Endothelial cell of umbilical vein (primary cell): ENCODE measurements around the gene GALNT17.

Experiments
- CTCF ChIP-seq, 2 donors: IDR thresholded peaks; 1 replicate in 1 of 2; 2 replicates in 1 of 2; pipeline ENCODE4 v1.5.1; 2011; ENCODE audit warnings: low read length in 2 of 2, mild to moderate bottlenecking in 2 of 2, moderate library complexity in 2 of 2, control low read depth in 1 of 2, inconsistent platforms in 1 of 2, low read depth in 1 of 2; ENCODE audit not compliant: insufficient read depth in 1 of 2; ENCODE audit errors: extremely low read depth in 1 of 2
- EZH2 ChIP-seq: IDR thresholded peaks from 2 replicates; pipeline ENCODE4 v1.6.1; 2012; ENCODE audit warnings: borderline replicate concordance, low read depth, mild to moderate bottlenecking, moderate library complexity, low read length, inconsistent platforms; ENCODE audit not compliant: severe bottlenecking
- GATA2 ChIP-seq: IDR thresholded peaks from 2 replicates; pipeline ENCODE4 v1.7.0; 2011; ENCODE audit warnings: low read depth, mild to moderate bottlenecking, moderate library complexity, mixed read lengths, low read length; ENCODE audit not compliant: insufficient read length, insufficient read depth
- JUN ChIP-seq: IDR thresholded peaks from 2 replicates; pipeline ENCODE4 v1.6.1; 2011; ENCODE audit warnings: borderline replicate concordance, low read depth; ENCODE audit not compliant: insufficient read length, insufficient read depth
- MAX ChIP-seq: IDR thresholded peaks from 2 replicates; pipeline ENCODE4 v1.6.1; 2011; ENCODE audit not compliant: insufficient read depth, insufficient read length
- POLR2A ChIP-seq: IDR thresholded peaks from 2 replicates; pipeline ENCODE4 v1.6.1; 2012; ENCODE audit warnings: low read depth, mild to moderate bottlenecking, control low read depth, low read length
- POLR2AphosphoS5 ChIP-seq: IDR thresholded peaks from 2 replicates; pipeline ENCODE4 v1.6.1; 2012; ENCODE audit warnings: low read depth, mild to moderate bottlenecking, control low read depth, low read length, moderate library complexity; ENCODE audit not compliant: insufficient read depth

- TF ChIP-seq JUN (no peak), CTCF (IDR thresholded peaks at IDR 0.05; ENCODE audit: extremely low read depth in 1 of 2, insufficient read depth in 1 of 2, low read depth in 1 of 2, low read length in 2 of 2) (no peak), POLR2A (no peak), POLR2AphosphoS5 (no peak), EZH2 (no peak), GATA2 (no peak), MAX (no peak)
Observed at GRCh38 chr7:71679480-71679879, 547.5 kb downstream of the GALNT17 start.
